ENCODE data around the gene NYAP2.

Gene NYAP2

DNA sequence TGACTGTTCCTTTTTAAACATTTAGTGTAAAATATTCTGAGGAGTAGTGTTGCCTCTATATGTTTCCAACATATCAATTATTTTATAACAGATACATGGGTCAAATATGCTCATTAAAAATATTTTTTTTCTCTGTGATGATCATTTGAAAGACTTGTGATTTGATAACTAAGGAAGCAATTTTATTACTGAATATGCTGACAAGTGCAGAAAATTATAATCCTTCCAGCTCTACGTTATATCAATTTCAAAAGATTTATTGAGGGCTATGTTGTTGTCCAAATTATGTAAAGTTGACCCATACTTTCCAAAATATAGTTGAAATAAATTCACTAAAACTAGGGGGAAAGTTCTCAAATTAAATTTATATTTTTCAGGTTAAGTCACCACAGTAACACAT is 290.6 kb downstream of the NYAP2 start:
- peaks cover 12% of the 10 kb centered on the region for H3K27me3 Mint-ChIP-seq
- no peaks in the 10 kb centered on the region for H3K36me3 Mint-ChIP-seq (ENCODE audit: low read depth)
- H3K9me3 Mint-ChIP-seq: no peaks in the 10 kb centered on the region
- H3K4me3 Mint-ChIP-seq: no peak overlapping the region
- no peaks in the 10 kb centered on the region for H3K4me1 Mint-ChIP-seq (ENCODE audit: low read depth)
- H3K27ac Mint-ChIP-seq: no peak overlapping the region

DNA sequence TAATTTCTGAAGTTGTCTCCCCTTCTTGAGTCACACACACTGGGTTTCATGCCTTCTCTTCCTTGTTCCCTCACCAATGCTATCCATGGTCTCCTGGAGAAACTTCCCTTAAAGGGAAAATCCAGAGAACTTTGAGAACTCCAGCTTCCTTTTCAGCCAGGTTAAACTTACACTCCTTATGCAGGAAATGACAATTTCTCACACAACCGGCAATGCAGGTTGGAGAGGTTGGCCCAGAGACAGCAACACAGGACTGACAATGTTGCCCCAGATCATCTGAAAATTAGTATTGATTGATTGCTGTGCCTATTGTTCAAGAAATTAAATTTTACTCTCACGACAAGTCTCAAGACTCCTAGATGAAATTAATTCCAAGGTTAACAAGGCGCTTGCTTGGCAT is 292.2 kb downstream of the NYAP2 start:
- H3K27me3 Mint-ChIP-seq: peaks cover 9% of the 10 kb centered on the region
- H3K9me3 Mint-ChIP-seq: no peaks in the 10 kb centered on the region
- H3K4me3 Mint-ChIP-seq: no peak overlapping the region
- no peaks in the 10 kb centered on the region for H3K36me3 Mint-ChIP-seq (ENCODE audit: low read depth)
- no peaks in the 10 kb centered on the region for H3K4me1 Mint-ChIP-seq (ENCODE audit: low read depth)
- H3K27ac Mint-ChIP-seq: no peak overlapping the region

DNA sequence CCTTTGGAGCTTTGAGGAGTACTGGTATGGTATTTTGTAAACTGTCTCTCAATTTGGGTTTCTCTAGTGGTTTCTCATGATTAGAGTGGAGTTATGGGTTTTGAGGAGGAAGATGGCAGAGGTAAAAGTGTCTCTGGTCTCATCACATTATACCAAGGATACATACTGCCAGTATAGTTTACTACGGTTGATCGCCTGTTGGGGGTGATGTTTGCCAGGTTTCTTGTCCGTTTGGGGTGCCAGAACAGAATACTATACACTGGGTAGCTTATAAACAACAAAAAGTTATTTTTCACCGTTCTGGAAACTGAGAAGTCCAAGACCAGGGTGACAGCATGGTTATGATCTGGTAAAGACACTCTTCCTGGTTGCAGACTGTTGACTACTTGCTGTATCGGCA is 293.7 kb downstream of the NYAP2 start:
- no peak overlapping the region for H3K4me3 Mint-ChIP-seq
- no peaks in the 10 kb centered on the region for H3K36me3 Mint-ChIP-seq (ENCODE audit: low read depth)
- no peak overlapping the region for H3K27ac Mint-ChIP-seq
- peaks cover 7% of the 10 kb centered on the region for H3K27me3 Mint-ChIP-seq
- H3K9me3 Mint-ChIP-seq: no peaks in the 10 kb centered on the region
- no peaks in the 10 kb centered on the region for H3K4me1 Mint-ChIP-seq (ENCODE audit: low read depth)

DNA sequence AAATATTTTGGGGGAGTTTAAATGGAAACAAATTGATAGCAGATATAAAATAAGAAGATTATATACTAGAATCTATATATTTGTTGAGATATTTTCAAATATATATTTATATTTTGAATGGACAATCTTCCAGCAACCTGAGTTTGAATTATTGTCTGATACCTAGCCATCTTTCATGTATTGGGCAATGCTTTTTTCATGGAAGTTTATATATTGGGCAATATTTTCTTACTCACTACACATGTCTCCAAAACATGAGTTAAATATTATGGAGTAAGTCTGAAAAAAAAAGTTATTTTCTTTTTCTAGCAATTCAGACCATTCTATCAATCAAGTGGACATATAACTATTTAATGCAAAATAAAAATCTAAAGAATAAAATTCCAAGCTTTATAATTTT is 295.2 kb downstream of the NYAP2 start:
- Mint-ChIP-seq H3K27ac (no peak overlapping the region), H3K27me3 (peaks cover 14% of the 10 kb centered on the region), H3K36me3 (ENCODE audit: low read depth) (no peaks in the 10 kb centered on the region), H3K4me1 (ENCODE audit: low read depth) (no peaks in the 10 kb centered on the region), H3K4me3 (no peak overlapping the region), H3K9me3 (no peaks in the 10 kb centered on the region)

DNA sequence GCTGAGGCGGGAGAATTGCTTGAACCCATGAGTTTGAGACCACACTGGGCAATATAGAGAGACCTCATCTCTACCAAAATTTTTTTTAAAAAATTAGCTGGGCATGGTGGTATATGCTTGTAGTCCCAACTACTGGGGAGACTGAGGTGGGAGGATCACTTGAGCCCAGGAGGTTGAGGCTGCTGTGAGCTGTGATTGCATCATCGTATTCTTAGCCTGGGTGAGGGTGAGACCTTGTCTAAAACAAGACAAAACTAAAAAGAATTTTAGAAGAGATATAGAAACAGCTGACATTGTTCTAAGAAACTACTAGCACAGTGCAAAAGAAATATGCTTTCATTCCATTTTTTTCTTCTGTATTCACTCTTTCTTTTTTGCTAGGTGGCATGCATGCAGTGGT is 298.4 kb downstream of the NYAP2 start:
- Mint-ChIP-seq H3K9me3 (no peaks in the 10 kb centered on the region), H3K27me3 (peaks cover 12% of the 10 kb centered on the region), H3K27ac (no peak overlapping the region), H3K4me1 (ENCODE audit: low read depth) (no peaks in the 10 kb centered on the region), H3K4me3 (no peak overlapping the region), H3K36me3 (ENCODE audit: low read depth) (no peaks in the 10 kb centered on the region)

All from stimulated activated naive CD8-positive, alpha-beta T cell treated with anti-CD3 and anti-CD28 coated beads, Interleukin-15, Interleukin-2, amounts not matched to agents 100 ng/mL and 50 ng/mL, for 24 hours (primary cell).